Measurements from ENCODE around the gene XRCC4. TPM values are rescaled to one million over a fixed set of nuclear protein-coding genes. Genes with fewer than 3 reads are reported as not detected.

The XRCC4 gene
- polyA plus RNA-seq, 1 donor from 2014 or later: 22.9 TPM

DNA sequence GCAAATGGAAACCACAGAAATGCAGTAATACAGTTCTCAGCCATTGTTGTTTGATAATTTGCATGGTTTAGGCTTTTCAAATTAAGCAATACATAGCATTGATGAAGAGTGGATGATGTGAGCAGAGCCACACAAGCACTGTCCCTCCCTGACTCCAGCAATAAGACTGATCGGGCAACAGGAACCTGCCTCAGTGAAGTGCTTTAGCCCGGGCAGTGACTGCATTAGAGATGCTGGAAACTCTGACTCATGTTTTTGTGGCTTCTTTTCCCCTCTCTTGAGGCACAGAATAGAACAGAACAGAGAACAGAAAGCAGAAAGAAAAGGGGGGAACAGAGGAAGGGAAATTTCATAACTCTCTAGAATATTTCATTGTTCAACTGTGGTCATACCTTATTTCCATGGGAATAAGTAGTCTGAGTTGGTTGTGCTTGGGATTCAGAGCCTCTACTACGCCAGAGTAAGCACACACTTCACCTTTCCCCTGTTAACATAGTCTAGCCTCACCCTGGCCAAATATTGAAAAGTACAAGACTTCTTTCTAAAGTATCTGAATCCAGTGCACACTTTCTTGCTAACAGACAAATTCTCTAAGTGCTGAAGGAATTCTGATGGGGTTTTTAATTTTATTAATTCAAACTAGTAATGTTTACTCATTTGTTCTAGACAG lies 229.4 kb downstream of the XRCC4 start:
- no peaks in the 10 kb centered on the region for H3K9me2 ChIP-seq (ENCODE audit: insufficient read depth, low read length)
- no peaks in the 10 kb centered on the region for H3K36me3 ChIP-seq (ENCODE audit: insufficient read depth, low read length)
- no peaks in the 10 kb centered on the region for H4K20me1 ChIP-seq (ENCODE audit: insufficient read depth)
- no peak overlapping the region for H3K9ac ChIP-seq (ENCODE audit: low read length)
- no peak for TF ChIP-seq EP300 (conservative IDR thresholded peaks at IDR 0.05; ENCODE audit: poor library complexity, severe bottlenecking)
- no peak for TF ChIP-seq EZH2 (IDR thresholded peaks at IDR 0.05; ENCODE audit: borderline replicate concordance, insufficient read depth, low read length, poor library complexity, severe bottlenecking)
- TF ChIP-seq, protein P1, sequence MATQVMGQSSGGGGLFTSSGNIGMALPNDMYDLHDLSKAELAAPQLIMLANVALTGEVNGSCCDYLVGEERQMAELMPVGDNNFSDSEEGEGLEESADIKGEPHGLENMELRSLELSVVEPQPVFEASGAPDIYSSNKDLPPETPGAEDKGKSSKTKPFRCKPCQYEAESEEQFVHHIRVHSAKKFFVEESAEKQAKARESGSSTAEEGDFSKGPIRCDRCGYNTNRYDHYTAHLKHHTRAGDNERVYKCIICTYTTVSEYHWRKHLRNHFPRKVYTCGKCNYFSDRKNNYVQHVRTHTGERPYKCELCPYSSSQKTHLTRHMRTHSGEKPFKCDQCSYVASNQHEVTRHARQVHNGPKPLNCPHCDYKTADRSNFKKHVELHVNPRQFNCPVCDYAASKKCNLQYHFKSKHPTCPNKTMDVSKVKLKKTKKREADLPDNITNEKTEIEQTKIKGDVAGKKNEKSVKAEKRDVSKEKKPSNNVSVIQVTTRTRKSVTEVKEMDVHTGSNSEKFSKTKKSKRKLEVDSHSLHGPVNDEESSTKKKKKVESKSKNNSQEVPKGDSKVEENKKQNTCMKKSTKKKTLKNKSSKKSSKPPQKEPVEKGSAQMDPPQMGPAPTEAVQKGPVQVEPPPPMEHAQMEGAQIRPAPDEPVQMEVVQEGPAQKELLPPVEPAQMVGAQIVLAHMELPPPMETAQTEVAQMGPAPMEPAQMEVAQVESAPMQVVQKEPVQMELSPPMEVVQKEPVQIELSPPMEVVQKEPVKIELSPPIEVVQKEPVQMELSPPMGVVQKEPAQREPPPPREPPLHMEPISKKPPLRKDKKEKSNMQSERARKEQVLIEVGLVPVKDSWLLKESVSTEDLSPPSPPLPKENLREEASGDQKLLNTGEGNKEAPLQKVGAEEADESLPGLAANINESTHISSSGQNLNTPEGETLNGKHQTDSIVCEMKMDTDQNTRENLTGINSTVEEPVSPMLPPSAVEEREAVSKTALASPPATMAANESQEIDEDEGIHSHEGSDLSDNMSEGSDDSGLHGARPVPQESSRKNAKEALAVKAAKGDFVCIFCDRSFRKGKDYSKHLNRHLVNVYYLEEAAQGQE (IDR thresholded peaks at IDR 0.05; ENCODE audit: borderline replicate concordance): no peak
- no peak for TF ChIP-seq TAF1 (IDR thresholded peaks at IDR 0.05; ENCODE audit: low read depth)
- no peak for TF ChIP-seq RAD21 (conservative IDR thresholded peaks at IDR 0.05)
- no peak for TF ChIP-seq MXI1 (conservative IDR thresholded peaks at IDR 0.05; ENCODE audit: poor library complexity, severe bottlenecking)
- TF ChIP-seq SMC3 (conservative IDR thresholded peaks at IDR 0.05; ENCODE audit: poor library complexity): no peak
- TF ChIP-seq, protein P2, sequence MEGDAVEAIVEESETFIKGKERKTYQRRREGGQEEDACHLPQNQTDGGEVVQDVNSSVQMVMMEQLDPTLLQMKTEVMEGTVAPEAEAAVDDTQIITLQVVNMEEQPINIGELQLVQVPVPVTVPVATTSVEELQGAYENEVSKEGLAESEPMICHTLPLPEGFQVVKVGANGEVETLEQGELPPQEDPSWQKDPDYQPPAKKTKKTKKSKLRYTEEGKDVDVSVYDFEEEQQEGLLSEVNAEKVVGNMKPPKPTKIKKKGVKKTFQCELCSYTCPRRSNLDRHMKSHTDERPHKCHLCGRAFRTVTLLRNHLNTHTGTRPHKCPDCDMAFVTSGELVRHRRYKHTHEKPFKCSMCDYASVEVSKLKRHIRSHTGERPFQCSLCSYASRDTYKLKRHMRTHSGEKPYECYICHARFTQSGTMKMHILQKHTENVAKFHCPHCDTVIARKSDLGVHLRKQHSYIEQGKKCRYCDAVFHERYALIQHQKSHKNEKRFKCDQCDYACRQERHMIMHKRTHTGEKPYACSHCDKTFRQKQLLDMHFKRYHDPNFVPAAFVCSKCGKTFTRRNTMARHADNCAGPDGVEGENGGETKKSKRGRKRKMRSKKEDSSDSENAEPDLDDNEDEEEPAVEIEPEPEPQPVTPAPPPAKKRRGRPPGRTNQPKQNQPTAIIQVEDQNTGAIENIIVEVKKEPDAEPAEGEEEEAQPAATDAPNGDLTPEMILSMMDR (IDR thresholded peaks at IDR 0.05; ENCODE audit: poor library complexity, severe bottlenecking): no peak
- TF ChIP-seq POLR2AphosphoS5 (IDR thresholded peaks at IDR 0.05): no peak
- no peak overlapping the region for H3K27ac ChIP-seq (ENCODE audit: low read length)
- H3K4me2 ChIP-seq (ENCODE audit: low read length): no peak overlapping the region
- no peak overlapping the region for H3K4me3 ChIP-seq (ENCODE audit: low read length)
- no peaks in the 10 kb centered on the region for H3K9me3 ChIP-seq (ENCODE audit: low read length)
- no peaks in the 10 kb centered on the region for H3K79me2 ChIP-seq (replicated peaks; ENCODE audit: insufficient read depth, low read length)
- no peaks in the 10 kb centered on the region for H3F3A ChIP-seq (ENCODE audit: insufficient read depth, low read length, poor library complexity, severe bottlenecking)
- H2AFZ ChIP-seq (ENCODE audit: low read depth, low read length): no peak overlapping the region
- H3K27me3 ChIP-seq (ENCODE audit: insufficient read depth, low read depth, low read length): no peaks in the 10 kb centered on the region

DNA sequence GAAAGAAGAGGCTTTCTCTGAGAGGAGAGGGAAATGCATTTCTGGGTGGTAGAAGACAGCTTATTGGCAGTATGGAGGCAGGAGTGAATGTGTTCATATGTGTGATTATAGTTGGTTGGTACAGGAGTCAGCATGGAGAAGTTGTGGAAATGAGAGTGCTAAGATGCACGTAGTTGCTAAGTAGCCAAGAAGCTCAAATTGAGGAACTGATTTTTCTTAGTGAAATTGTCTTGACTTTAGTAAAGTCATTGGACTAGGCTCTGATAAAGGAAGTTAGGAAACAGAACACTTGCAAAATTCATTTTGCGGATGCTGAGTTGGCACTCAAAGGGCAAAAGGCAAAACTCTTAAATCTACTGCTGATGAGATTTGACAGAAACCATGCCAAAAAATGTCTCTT lies 235.3 kb downstream of the XRCC4 start:
- no peak for TF ChIP-seq POLR2AphosphoS5 (IDR thresholded peaks at IDR 0.05)
- no peak for TF ChIP-seq TAF1 (IDR thresholded peaks at IDR 0.05; ENCODE audit: low read depth)
- no peak for TF ChIP-seq EP300 (conservative IDR thresholded peaks at IDR 0.05; ENCODE audit: poor library complexity, severe bottlenecking)
- TF ChIP-seq, protein P2 (IDR thresholded peaks at IDR 0.05; ENCODE audit: poor library complexity, severe bottlenecking): no peak
- no peak for TF ChIP-seq EZH2 (IDR thresholded peaks at IDR 0.05; ENCODE audit: borderline replicate concordance, insufficient read depth, low read length, poor library complexity, severe bottlenecking)
- TF ChIP-seq, protein P1 (IDR thresholded peaks at IDR 0.05; ENCODE audit: borderline replicate concordance): no peak
- no peak for TF ChIP-seq SMC3 (conservative IDR thresholded peaks at IDR 0.05; ENCODE audit: poor library complexity)
- no peak for TF ChIP-seq MXI1 (conservative IDR thresholded peaks at IDR 0.05; ENCODE audit: poor library complexity, severe bottlenecking)
- TF ChIP-seq RAD21 (conservative IDR thresholded peaks at IDR 0.05): no peak
- Histone ChIP-seq H3K9ac (ENCODE audit: low read length) (no peak overlapping the region), H3K4me2 (ENCODE audit: low read length) (no peak overlapping the region)

More for the DNA sequence above, 235.3 kb downstream of the XRCC4 start:
- Histone ChIP-seq H3K79me2 (replicated peaks; ENCODE audit: insufficient read depth, low read length) (no peaks in the 10 kb centered on the region), H2AFZ (ENCODE audit: low read depth, low read length) (no peak overlapping the region), H3K36me3 (ENCODE audit: insufficient read depth, low read length) (no peaks in the 10 kb centered on the region), H3K9me3 (ENCODE audit: low read length) (peaks cover 9% of the 10 kb centered on the region), H4K20me1 (ENCODE audit: insufficient read depth) (no peaks in the 10 kb centered on the region), H3F3A (ENCODE audit: insufficient read depth, low read length, poor library complexity, severe bottlenecking) (no peaks in the 10 kb centered on the region), H3K4me3 (ENCODE audit: low read length) (no peak overlapping the region), H3K9me2 (ENCODE audit: insufficient read depth, low read length) (no peaks in the 10 kb centered on the region), H3K27me3 (ENCODE audit: insufficient read depth, low read depth, low read length) (no peaks in the 10 kb centered on the region), H3K27ac (ENCODE audit: low read length) (no peak overlapping the region)
